Activated naive CD4-positive, alpha-beta T cell treated with anti-CD3 and anti-CD28 coated beads, Interleukin-2, amount 50 U/mL, for 16 hours (primary cell): ENCODE results near the gene FAM200B.

ENCODE experiments used
- DNase-seq: peaks from one replicate; pipeline ENCODE4 v3.0.0-alpha.2; 2020

Gene FAM200B

DNA sequence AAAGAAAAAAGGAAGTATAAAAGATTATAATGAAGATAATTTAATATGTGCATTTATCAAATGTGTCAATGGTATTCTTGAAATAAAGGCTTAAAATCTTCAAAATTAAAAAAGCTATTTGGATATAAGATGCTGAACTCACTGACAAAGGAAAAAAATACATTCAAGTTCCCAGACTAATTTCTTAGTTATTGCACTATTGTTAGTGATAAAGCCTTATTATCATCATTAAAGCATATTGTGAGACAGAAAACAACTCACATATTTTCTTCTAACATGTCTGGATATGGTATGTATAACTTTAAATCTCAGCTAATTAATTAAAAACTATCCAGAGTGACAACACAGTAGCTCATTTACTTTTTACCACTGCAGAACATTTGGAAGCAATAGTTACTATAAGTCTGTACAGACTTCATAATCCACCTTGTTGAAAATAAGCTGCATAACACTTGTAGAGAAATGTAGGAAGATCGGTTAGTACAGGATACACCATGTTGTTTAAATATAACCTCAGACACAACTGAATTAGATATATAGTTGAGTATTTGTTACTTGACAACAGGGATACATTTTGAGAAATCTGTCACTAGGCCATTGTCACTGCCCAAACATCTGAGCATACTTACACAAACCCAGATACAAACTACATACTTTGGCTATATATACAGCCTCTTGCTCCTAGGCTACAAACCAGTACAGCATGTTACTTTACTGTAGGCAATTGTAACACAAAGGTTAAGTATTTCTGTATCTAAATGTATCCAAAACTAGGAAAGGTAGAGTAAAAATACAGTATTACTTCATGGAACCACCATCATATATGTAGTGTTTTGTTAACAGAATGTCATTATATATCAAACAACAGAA lies 12.8 kb upstream of the FAM200B start:
- DNase-seq = no peak

- DNase-seq = no peak
These were observed 11.1 kb upstream of the FAM200B start for GRCh38 chr4:15670576-15670975.

GRCh38 chr4:15672101-15672500 lies 9.5 kb upstream of the FAM200B start:
- no peak for DNase-seq

- no peak for DNase-seq
These were observed 8.3 kb upstream of the FAM200B start for GRCh38 chr4:15673337-15673736.

GRCh38 chr4:15674046-15674445 lies 7.6 kb upstream of the FAM200B start:
- DNase-seq = no peak

- DNase-seq = no peak
These were observed 6.7 kb upstream of the FAM200B start for GRCh38 chr4:15674926-15675325.

- no peak for DNase-seq
These were observed 6.3 kb upstream of the FAM200B start for GRCh38 chr4:15675356-15675755.

- no peak for DNase-seq
These were observed 5.6 kb upstream of the FAM200B start for GRCh38 chr4:15676039-15676438.

- no peak for DNase-seq
These were observed 4.7 kb upstream of the FAM200B start for GRCh38 chr4:15676899-15677298.

DNA sequence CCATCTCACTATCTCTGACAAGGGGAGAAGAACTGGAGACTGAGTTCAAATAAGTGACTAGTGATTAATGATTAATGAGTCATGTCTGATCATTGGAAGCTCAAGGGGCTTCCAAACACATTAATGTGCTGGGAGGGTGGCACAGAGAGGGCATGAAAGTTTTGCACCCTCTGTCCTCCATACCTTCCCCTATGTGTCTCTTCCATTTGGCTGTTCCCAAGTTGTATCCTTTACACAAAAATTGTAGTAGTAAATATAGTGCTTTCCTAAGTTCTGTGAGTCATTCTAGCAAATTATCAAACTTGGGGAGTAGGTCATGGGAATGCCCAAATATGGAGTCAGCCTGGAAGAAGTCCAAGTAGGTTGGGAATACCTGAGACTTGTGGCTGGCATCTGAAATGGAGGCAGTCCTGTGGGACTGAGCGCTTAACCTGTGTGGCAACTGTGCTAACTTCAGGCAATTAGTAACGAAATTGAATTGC lies 4.1 kb upstream of the FAM200B start:
- no peak for DNase-seq

DNA sequence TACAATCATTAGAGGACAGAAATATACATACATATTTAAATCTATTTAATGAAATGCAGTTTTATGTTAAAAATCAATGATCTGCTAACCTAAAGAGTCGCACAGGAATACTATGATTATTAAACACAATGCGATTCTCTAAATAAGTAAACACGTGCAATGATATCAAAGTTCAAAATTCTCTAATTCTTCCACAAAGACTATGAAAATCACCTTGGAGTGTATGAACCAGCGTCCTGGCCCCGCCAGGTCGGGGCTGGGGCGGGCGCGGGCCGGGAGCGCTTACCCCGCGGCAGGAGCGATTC lies 608 bp upstream of the FAM200B start:
- DNase-seq = no peak

- no peak for DNase-seq
These were observed 865 bp downstream of the FAM200B start for GRCh38 chr4:15682242-15683142.

DNA sequence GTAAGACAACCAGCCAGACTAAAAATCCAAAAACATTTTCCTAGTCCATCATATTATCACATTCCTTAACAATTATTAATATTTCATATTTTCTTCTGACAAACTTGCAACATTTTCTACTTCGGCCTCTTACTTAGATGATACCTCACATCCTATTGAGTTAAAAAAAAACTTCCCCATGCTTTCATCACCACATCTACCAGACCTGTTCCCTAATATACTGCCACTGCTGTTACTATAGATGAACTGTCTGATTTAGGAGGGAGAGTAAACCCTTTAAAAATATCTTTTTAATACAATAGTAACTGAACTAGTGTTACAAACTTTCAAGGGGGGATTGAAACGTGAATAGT lies 1.5 kb downstream of the FAM200B start:
- DNase-seq = no peak

DNA sequence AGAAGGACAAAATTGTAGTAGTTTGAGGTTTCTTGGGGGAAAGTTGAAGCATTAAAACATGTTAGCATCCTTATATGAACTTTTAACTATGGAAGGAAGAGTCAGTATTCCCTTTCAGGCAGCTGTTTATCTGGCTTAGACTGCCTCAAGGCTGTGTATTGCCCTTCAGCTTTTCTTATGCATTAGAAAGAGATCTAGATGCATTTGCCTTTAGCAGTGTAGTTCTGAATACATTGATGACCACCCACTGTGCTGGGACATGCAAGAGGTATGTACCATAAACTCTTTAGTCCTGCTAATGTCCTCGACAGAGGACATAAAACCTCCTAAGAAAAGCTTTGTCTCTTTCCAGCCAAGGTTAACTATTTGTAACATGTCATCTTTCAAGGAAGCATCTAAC lies 2.9 kb downstream of the FAM200B start:
- no peak for DNase-seq

GRCh38 chr4:15688051-15688450 lies 6.4 kb downstream of the FAM200B start:
- no peak for DNase-seq

DNA sequence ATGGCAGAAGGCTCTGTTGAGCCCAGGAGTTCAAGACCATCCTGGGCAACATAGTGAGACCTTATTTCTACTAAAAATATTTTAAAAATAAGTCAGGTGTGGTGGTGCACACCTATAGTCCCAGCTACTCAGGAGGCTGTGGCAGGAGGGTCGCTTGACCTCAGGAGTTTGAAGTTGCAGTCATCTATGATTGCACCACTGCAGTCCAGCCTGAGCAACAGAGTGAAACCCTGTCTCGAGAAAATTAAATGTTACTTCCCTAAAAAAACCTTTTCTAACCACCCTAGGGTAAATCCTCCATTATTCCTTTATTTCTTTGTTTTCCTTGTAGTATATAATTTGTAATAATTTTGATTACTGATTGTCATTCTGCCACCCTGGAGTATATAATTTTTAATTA lies 7.9 kb downstream of the FAM200B start:
- no peak for DNase-seq

GRCh38 chr4:15690020-15690809 lies 8.6 kb downstream of the FAM200B start:
- no peak for DNase-seq

- no peak for DNase-seq
These were observed 9.9 kb downstream of the FAM200B start for GRCh38 chr4:15691346-15692135.

DNA sequence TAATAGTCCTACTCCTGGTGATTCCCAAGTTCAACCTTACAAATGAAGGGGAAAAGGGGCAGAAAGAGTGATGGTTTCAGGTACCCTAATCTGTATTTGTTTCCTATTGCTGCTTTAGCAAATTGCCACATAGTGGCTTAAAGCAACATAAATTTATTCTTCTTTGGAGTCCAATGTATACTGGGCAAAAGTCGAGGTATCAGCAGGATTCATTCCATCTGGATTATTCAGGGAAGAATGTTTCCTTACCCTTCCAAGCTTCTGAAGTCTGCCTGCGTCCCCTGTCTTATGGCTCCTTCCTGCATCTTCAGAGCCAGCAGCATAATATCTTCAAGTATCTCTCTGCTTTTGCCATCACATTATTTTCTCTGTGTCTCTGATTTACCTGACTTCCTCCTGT lies 11.0 kb downstream of the FAM200B start:
- no peak for DNase-seq

- no peak for DNase-seq
These were observed 12.8 kb downstream of the FAM200B start for GRCh38 chr4:15694431-15694830.

DNA sequence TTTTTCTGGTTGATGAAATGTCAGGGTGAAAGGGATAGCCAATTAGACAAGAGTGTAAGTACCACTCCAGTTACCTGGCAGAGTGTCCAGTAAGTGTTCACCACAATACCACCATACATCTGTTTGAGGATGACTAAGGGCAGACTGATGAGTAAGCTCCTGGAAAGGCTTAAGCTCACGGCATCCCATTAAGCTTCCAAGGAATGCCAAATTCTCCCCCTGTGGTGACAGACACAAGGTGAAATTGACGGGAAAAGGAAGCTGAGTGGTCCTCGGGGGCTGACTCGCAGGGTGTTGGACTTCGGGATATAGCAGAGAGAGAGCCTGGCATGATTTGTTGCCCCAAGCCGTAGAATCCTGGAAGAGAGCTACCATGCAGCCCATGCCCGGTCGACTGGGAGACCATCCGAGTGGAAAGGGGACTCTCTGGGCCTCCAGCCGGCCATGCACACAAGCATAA lies 13.6 kb downstream of the FAM200B start:
- no peak for DNase-seq

DNA sequence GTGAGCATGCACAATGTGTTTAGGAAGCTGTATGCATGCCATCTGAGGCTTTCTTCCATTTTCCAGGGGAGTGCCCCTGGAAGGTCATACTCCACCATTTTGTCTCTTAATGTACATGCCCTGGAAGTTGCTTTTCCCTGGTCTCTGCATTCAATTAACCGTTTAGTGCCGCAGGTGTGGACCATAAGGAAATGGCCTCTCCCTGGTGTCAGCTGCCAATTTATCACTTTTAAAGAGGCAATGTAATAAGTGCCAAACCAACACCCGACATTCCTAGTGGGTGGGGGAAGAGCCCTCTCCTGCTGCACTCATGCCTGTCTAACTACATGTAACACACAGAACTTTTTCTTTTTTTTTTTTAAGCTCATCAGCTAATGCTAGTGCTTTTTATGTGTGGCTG lies 14.1 kb downstream of the FAM200B start:
- DNase-seq = no peak
